ENCODE measurements around the gene NCOA4. TPM values are rescaled to one million over a fixed set of nuclear protein-coding genes. Genes with fewer than 3 reads are reported as not detected.
"Not testable (repeated sequence)": the region's sequence is repeated elsewhere in the genome, so short reads cannot be mapped to it uniquely, and the experiment has no call there.

Gene NCOA4
- total RNA-seq, 6 experiments from 2014 or later, result 124 to 156 (median 144) TPM

DNA sequence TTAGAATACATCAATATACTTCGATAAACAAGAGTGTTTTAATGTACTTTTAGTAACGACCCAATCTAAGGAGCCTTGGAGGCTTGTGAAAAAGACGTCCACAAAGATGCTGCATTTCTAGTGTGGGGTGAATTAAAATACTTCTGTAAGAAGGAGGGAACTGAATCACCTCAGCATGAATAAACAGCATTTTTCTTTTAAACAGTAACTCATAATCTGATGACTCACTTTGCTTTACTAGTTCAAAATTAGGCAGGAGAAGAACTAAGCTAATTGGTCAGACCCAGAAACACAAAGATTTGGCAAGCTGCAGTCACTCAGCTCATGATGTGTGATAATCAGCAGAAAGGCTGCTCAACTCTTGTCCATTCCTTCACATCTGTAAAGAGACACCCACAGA lies 24.2 kb downstream of the NCOA4 start:
- Mint-ChIP-seq H3K9me3 (no peaks in the 10 kb centered on the region), H3K27ac (peak overlapping the region; percentile 83), H3K4me1 (ENCODE audit: low read depth) (peaks cover 48% of the 10 kb centered on the region), H3K27me3 (ENCODE audit: insufficient read depth) (no peaks in the 10 kb centered on the region), H3K36me3 (ENCODE audit: low read depth) (peaks cover 52% of the 10 kb centered on the region), H3K4me3 (peak overlapping the region; percentile 34)
- TF ChIP-seq, protein P1, sequence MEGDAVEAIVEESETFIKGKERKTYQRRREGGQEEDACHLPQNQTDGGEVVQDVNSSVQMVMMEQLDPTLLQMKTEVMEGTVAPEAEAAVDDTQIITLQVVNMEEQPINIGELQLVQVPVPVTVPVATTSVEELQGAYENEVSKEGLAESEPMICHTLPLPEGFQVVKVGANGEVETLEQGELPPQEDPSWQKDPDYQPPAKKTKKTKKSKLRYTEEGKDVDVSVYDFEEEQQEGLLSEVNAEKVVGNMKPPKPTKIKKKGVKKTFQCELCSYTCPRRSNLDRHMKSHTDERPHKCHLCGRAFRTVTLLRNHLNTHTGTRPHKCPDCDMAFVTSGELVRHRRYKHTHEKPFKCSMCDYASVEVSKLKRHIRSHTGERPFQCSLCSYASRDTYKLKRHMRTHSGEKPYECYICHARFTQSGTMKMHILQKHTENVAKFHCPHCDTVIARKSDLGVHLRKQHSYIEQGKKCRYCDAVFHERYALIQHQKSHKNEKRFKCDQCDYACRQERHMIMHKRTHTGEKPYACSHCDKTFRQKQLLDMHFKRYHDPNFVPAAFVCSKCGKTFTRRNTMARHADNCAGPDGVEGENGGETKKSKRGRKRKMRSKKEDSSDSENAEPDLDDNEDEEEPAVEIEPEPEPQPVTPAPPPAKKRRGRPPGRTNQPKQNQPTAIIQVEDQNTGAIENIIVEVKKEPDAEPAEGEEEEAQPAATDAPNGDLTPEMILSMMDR (IDR thresholded peaks at IDR 0.05), result no peak
- DNase-seq, result peak; percentile 74

DNA sequence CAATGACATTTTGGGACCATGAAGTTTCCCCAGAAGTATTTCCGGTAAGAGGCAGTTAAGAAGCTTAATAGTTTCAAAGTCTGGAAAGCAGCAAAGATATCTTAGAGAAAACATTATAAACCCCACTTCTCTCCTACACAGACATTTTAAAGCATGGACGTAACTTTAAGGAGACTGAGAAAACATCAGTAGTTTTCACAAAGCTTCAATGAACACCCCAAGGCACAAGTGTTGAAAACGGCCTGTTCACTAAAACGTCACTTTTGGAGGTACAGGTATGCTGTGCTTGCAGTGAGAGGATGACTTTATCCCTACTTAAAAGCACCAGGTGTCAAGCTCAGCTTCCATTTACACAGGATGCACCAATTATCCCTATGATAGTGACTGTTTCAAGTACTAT lies 25.0 kb downstream of the NCOA4 start:
- no peak for DNase-seq
- Mint-ChIP-seq H3K27ac (peak overlapping the region; percentile 37; the same call in 1 of the 2 replicates), H3K4me1 (ENCODE audit: low read depth) (peaks cover 48% of the 10 kb centered on the region), H3K27me3 (ENCODE audit: insufficient read depth) (no peaks in the 10 kb centered on the region), H3K4me3 (no peak overlapping the region), H3K36me3 (ENCODE audit: low read depth) (peaks cover 47% of the 10 kb centered on the region), H3K9me3 (no peaks in the 10 kb centered on the region)
- TF ChIP-seq, protein P1 (IDR thresholded peaks at IDR 0.05), result no peak

DNA sequence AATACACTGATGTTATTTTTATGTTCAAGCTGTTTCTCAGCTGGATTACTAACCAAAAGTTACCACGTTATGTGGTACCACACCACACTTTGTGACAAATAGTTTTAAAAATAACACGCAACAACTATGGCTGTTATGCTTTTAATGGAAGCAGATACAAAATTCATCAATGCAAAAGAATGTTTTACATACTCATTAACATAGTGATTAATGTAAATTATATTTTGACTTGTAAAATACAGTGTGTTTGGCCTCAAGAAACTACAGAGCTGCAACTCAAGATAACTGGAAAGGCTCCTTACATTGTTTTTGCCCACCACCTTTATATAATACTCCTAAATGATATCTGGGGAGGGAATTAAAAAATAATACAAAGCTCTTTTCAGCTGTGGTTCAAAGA lies 25.5 kb downstream of the NCOA4 start:
- peaks cover 48% of the 10 kb centered on the region for H3K36me3 Mint-ChIP-seq (ENCODE audit: low read depth)
- no peak overlapping the region for H3K4me3 Mint-ChIP-seq
- H3K4me1 Mint-ChIP-seq (ENCODE audit: low read depth), result peaks cover 48% of the 10 kb centered on the region
- no peaks in the 10 kb centered on the region for H3K27me3 Mint-ChIP-seq (ENCODE audit: insufficient read depth)
- no peaks in the 10 kb centered on the region for H3K9me3 Mint-ChIP-seq
- peak overlapping the region; percentile 37; the same call in 1 of the 2 replicates for H3K27ac Mint-ChIP-seq
- TF ChIP-seq, protein P1 (IDR thresholded peaks at IDR 0.05), result no peak
- DNase-seq, result no peak

DNA sequence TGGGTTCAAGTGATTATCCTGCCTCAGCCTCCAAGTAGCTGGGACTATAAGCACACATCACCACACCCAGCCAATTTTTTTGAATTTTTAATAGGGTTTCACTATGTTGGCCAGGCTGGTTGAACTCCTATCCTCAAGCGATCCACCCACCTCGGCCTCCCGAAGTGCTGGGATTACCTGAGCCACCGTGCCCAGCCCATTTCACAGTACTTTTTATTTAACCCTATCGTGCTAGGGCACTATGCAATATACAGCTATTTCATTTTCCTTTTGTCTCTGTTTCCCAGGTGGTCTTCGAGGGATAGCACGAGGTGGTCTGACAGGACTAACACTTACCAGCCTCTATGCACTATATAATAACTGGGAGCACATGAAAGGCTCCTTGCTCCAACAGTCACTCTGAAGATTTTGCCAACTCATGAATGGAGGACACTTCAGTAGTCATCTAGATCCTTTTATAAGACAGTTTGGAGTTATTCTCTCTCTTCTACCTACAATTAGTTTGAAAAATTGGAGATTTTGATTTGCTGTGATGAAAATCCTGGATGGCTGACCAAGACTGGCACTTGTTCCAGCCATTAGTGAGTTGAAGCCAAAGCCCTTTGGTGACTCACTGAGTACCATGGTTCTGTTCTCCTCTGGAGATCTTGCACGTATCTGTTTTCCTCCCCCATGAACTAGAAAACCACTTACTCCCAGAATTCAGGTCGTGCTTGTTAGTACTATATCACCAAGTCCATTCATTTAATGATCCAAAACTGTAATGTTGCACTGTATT lies 27.3 kb downstream of the NCOA4 start:
- no peak overlapping the region; the same call in 1 of the 2 replicates for H3K4me3 Mint-ChIP-seq
- peaks cover 57% of the 10 kb centered on the region for H3K36me3 Mint-ChIP-seq (ENCODE audit: low read depth)
- peak overlapping the region; percentile 45; the same call in 1 of the 2 replicates for H3K27ac Mint-ChIP-seq
- TF ChIP-seq, protein P1 (IDR thresholded peaks at IDR 0.05), result no peak
- no peaks in the 10 kb centered on the region for H3K27me3 Mint-ChIP-seq (ENCODE audit: insufficient read depth)
- DNase-seq, result no peak
- H3K4me1 Mint-ChIP-seq (ENCODE audit: low read depth), result peaks cover 43% of the 10 kb centered on the region
- no peaks in the 10 kb centered on the region for H3K9me3 Mint-ChIP-seq

DNA sequence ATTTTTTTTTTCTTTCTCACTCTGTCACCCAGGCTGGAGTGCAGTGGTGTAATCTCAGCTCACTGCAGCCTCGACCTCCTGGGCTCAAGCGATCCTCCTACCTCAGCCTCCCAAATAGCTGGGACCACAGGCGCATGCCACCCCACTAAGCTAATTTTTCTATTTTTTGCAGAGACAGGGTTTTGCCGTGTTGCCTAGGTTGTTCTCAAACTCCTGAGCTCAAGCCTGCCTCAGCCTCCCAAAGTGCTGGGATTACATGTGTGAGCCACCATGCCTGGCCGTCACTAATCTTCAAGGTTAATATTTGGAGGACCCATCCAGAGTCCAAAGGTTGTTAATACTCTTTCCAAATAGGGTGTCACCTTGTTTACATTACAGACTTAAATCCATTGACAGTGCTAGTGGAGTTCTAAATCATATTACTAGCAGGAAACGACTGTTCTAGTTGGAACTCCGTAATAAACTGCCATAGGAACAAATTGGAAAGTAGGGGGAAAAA lies 28.2 kb downstream of the NCOA4 start:
- H3K9me3 Mint-ChIP-seq; H3K4me3 Mint-ChIP-seq; H3K27ac Mint-ChIP-seq; DNase-seq; H3K27me3 Mint-ChIP-seq (ENCODE audit: insufficient read depth): not testable (repeated sequence)
- Mint-ChIP-seq H3K36me3 (ENCODE audit: low read depth) (peaks cover 54% of the 10 kb centered on the region), H3K4me1 (ENCODE audit: low read depth) (peaks cover 34% of the 10 kb centered on the region)

DNA sequence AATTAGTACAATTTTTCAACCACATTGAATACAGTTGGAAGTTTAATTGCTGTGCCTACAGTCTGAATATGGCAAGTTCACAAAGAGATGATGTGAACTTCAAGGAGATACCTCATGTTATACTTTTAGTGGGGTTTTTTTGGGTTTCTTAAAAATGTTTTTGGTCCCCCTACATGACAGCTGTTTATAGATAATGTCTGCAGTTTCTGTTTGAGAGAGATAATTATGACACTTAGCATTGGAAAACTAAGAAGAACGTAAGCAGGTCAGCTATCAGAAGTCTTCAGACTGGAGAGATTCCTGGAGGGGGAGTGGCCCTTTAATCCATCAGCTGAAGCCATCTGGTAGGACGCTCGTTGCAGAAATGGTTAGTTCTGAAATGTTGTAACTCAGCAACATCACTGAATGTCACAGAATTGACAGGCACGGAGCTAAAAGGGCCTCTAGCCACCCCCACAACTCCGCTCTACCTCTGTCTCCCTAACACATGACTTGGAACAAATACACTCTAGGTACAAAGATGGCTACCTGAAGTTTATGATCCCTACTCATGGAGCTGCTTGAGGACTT lies 29.2 kb downstream of the NCOA4 start:
- Mint-ChIP-seq H3K36me3 (ENCODE audit: low read depth) (peaks cover 44% of the 10 kb centered on the region), H3K4me3 (no peak overlapping the region), H3K27ac (no peak overlapping the region; the same call in none of the 2 replicates), H3K4me1 (ENCODE audit: low read depth) (peaks cover 25% of the 10 kb centered on the region), H3K9me3 (no peaks in the 10 kb centered on the region), H3K27me3 (ENCODE audit: insufficient read depth) (no peaks in the 10 kb centered on the region)
- no peak for DNase-seq
- TF ChIP-seq, protein P1 (IDR thresholded peaks at IDR 0.05), result no peak
